B cell (primary cell): ENCODE measurements around the gene G2E3.

Experiments
- EZH2 ChIP-seq: IDR thresholded peaks from 2 replicates; pipeline ENCODE4 v1.6.1; 2012; ENCODE audit warnings: borderline replicate concordance, low read depth, mild to moderate bottlenecking, moderate library complexity, low read length; ENCODE audit not compliant: insufficient read depth, poor library complexity, severe bottlenecking
- TF ChIP-seq, protein P1 (sequence below): fragments of 200-600 bp; IDR thresholded peaks from one replicate; pipeline ENCODE4 v1.8.0; 2022; ENCODE audit warnings: antibody characterized with exemption, mild to moderate bottlenecking

DNA sequence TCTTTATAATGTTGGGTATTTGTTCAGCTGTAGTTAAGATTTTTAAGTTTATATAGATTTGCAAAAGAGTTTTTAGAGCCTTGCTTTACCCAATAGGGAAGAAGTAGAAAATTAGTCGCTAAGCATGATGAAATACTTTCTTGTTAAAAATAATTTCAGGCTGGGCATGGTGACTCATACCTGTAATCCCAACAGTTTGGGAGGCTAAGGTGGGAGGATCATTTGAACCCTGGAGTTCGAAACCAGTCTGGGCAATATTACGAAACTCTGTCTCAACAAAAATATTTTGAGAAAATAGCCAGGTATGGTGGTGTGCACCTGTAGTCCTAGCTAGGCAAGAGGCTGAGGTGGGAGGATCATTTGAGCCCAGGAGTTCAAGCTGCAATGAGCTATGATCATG is 44.4 kb downstream of the G2E3 start:
- TF ChIP-seq, protein P1, sequence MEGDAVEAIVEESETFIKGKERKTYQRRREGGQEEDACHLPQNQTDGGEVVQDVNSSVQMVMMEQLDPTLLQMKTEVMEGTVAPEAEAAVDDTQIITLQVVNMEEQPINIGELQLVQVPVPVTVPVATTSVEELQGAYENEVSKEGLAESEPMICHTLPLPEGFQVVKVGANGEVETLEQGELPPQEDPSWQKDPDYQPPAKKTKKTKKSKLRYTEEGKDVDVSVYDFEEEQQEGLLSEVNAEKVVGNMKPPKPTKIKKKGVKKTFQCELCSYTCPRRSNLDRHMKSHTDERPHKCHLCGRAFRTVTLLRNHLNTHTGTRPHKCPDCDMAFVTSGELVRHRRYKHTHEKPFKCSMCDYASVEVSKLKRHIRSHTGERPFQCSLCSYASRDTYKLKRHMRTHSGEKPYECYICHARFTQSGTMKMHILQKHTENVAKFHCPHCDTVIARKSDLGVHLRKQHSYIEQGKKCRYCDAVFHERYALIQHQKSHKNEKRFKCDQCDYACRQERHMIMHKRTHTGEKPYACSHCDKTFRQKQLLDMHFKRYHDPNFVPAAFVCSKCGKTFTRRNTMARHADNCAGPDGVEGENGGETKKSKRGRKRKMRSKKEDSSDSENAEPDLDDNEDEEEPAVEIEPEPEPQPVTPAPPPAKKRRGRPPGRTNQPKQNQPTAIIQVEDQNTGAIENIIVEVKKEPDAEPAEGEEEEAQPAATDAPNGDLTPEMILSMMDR, result no peak
- no peak for TF ChIP-seq EZH2
